Measurements from ENCODE around the gene CRYBG1.

GRCh38 chr6:106572436-106572835 is 211.9 kb downstream of the CRYBG1 start:
- no peak for TF ChIP-seq CTCF (IDR thresholded peaks at IDR 0.05)
- TF ChIP-seq AFF4 (CRISPR knock-in tag; IDR thresholded peaks at IDR 0.05; ENCODE audit: borderline replicate concordance): no peak
- no peak for TF ChIP-seq TEAD4 (CRISPR knock-in tag; IDR thresholded peaks at IDR 0.05)

Measured in WTC11 (cell line).